Type B pancreatic cell (in vitro differentiated cells): ENCODE measurements around the gene RAB43. TPM values are rescaled to one million over a fixed set of nuclear protein-coding genes. Genes with fewer than 3 reads are reported as not detected.
"Not testable (repeated sequence)": the region's sequence is repeated elsewhere in the genome, so short reads cannot be mapped to it uniquely, and the experiment has no call there.

ENCODE experiments used
- DNase-seq: peaks from one replicate; pipeline ENCODE4 v3.0.0; 2021; ENCODE audit warnings: mixed read lengths; ENCODE audit not compliant: unreplicated experiment; ENCODE audit errors: extremely low spot score
- H3K27ac Mint-ChIP-seq: 2 replicates; pipeline ENCODE4 v1.8.0; 2021; ENCODE audit warnings: mild to moderate bottlenecking, mixed read lengths
- H3K27me3 Mint-ChIP-seq: 2 replicates; pipeline ENCODE4 v1.8.0; 2021; ENCODE audit warnings: mixed read lengths
- H3K36me3 Mint-ChIP-seq: 2 replicates; pipeline ENCODE4 v1.8.0; 2021; ENCODE audit warnings: mixed read lengths
- H3K4me1 Mint-ChIP-seq: one replicate; pipeline ENCODE4 v1.8.0; 2021; ENCODE audit warnings: mixed read lengths; ENCODE audit not compliant: unreplicated experiment
- H3K4me3 Mint-ChIP-seq: 2 replicates; pipeline ENCODE4 v1.8.0; 2021; ENCODE audit warnings: mild to moderate bottlenecking, mixed read lengths
- H3K9me3 Mint-ChIP-seq: 2 replicates; pipeline ENCODE4 v1.8.0; 2021; ENCODE audit warnings: mixed read lengths
- total RNA-seq: library from RNA; stranded (reverse); gene quantifications from 2 replicates; pipeline ENCODE4 v1.2.1, GENCODE V29; 2021; ENCODE audit warnings: low replicate concordance
- TF ChIP-seq, protein P1 (sequence below): fragments of 200-600 bp; sonication (generic); conservative IDR thresholded peaks from 2 replicates; pipeline ENCODE4 v1.5.0; 2021; ENCODE audit warnings: antibody characterized with exemption, mild to moderate bottlenecking

Gene RAB43
- total RNA-seq, 1 donor from 2014 or later = 16.2 TPM

DNA sequence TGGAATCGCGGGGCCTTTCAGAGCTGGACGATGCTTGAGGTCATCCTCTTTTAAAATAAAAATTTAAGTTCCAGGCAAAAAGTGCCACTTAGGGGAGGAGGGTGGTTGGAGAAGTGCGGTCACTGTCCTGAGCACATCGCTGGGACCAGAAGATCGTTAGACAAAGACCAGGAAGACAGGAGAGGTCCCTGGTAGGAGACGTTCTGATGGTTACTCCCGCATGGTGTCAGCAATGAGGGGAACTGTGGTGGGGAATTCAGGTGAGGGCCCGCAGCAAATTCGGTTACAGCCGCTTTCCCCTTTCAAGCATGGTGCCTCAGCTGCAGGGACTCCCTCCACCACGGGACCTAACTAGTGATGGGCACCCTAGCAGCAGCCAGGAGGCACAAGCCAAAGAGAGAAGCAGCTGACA lies 40.3 kb upstream of the RAB43 start:
- H3K27me3 Mint-ChIP-seq = no peaks in the 10 kb centered on the region
- peak overlapping the region; percentile 100 for H3K27ac Mint-ChIP-seq
- H3K9me3 Mint-ChIP-seq = no peaks in the 10 kb centered on the region
- peaks cover 7% of the 10 kb centered on the region for H3K36me3 Mint-ChIP-seq
- peak overlapping the region; percentile 99 for H3K4me3 Mint-ChIP-seq
- peaks cover 25% of the 10 kb centered on the region for H3K4me1 Mint-ChIP-seq
- DNase-seq = no peak
- TF ChIP-seq, protein P1, sequence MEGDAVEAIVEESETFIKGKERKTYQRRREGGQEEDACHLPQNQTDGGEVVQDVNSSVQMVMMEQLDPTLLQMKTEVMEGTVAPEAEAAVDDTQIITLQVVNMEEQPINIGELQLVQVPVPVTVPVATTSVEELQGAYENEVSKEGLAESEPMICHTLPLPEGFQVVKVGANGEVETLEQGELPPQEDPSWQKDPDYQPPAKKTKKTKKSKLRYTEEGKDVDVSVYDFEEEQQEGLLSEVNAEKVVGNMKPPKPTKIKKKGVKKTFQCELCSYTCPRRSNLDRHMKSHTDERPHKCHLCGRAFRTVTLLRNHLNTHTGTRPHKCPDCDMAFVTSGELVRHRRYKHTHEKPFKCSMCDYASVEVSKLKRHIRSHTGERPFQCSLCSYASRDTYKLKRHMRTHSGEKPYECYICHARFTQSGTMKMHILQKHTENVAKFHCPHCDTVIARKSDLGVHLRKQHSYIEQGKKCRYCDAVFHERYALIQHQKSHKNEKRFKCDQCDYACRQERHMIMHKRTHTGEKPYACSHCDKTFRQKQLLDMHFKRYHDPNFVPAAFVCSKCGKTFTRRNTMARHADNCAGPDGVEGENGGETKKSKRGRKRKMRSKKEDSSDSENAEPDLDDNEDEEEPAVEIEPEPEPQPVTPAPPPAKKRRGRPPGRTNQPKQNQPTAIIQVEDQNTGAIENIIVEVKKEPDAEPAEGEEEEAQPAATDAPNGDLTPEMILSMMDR = no peak

DNA sequence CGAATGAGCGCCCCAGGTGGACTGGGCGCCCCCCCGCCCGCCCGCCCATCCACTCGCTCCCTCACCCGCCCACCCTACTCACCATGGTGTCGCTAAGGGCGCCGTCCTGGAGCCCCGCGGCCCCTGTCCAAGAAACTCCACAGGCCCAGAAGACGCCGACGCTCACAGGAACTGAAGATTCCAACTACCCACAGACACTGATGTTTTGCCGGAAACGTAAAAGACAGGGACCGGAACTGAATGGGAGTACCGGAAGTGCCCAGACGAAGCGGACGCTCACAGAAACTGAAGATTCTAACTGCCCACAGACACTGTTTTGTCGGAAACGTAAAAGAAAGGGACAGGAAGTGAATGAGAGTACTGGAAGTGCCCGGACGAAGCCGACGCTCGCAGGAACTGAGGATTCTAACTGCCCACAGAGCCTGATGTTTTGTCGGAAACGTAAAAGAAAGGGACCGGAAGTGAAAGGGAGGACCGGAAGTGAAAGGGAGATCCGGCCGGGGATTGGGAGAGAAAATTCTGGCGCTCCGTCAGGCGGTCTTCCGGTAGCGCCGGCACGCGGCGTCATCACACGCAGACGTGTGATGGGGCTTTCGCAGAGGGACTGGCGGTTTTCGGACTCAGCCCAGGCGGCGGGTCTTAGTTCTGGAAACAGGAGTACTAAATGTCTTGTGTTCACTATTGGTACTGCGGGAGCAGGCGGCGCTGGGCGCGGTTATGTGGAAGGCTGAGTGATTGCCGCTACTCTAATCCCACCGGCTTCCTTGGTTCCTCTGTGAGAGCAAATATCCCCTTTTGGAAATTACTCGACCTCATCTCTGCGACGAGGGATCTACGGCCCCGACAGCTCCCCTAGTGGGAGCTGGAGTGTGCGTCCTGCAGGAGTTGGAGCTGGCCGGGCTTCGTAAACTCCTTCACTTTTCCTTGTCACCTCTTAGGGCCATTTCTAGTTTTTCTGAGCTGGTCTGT lies 39.6 kb upstream of the RAB43 start, which contains the start of gene ISY1:
TSS of gene ISY1 (minus strand) at position 173 of the 969 bp plus-strand sequence. CDS start at position 85, 88 bp downstream.
- H3K27me3 Mint-ChIP-seq = no peaks in the 10 kb centered on the region
- DNase-seq = peak; percentile 90
- peak within 1 kb of the TSS; percentile 100 for H3K27ac Mint-ChIP-seq
- peaks cover 3% of the 10 kb centered on the region for H3K36me3 Mint-ChIP-seq
- TF ChIP-seq, protein P1 = peak; percentile 89
- peak within 1 kb of the TSS; percentile 99 for H3K4me3 Mint-ChIP-seq
- H3K9me3 Mint-ChIP-seq = no peaks in the 10 kb centered on the region
- peaks cover 25% of the 10 kb centered on the region for H3K4me1 Mint-ChIP-seq

DNA sequence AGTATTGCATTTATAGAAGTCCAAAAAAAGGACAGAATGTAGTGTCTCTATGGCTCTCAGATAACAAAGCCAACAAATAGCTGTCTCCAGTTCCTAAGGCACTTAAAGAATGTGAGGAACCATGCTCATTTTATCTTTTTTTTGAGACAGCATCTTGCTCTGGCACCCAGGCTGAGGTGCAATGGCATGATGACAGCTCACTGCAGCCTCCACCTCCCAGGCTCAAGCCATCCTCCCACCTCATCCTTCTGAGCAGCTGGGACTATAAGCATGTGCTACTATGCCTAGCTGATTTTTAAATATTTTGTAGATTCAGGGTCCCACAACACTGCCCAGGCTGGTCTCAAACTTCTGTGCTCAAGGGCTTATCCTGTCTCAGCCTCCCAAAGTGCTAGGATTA lies 23.2 kb upstream of the RAB43 start:
- Mint-ChIP-seq H3K4me3 (no peak overlapping the region), H3K27me3 (no peaks in the 10 kb centered on the region), H3K9me3 (no peaks in the 10 kb centered on the region), H3K36me3 (peaks cover 3% of the 10 kb centered on the region), H3K4me1 (no peaks in the 10 kb centered on the region), H3K27ac (no peak overlapping the region)
- TF ChIP-seq, protein P1 = no peak
- no peak for DNase-seq

DNA sequence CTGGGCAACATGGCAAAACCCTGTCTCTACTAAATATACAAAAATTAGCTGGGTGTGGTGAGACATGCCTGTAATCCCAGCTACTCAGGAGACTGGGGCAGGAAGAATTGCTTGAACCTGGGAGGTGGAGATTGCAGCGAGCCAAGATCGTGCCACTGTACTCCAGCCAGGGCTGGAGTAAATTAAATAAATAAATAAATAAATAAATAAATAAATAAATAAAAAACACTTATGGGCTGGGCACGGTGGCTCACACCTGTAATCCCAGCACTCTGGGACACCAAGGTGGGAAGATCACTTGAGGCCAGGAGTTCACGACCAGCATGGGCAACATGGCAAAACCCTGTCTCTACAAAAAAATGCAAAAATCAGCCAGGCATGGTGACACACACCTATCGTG lies 19.4 kb upstream of the RAB43 start:
- H3K27ac Mint-ChIP-seq, H3K4me3 Mint-ChIP-seq, DNase-seq, H3K9me3 Mint-ChIP-seq, H3K4me1 Mint-ChIP-seq, H3K27me3 Mint-ChIP-seq, H3K36me3 Mint-ChIP-seq: not testable (repeated sequence)

DNA sequence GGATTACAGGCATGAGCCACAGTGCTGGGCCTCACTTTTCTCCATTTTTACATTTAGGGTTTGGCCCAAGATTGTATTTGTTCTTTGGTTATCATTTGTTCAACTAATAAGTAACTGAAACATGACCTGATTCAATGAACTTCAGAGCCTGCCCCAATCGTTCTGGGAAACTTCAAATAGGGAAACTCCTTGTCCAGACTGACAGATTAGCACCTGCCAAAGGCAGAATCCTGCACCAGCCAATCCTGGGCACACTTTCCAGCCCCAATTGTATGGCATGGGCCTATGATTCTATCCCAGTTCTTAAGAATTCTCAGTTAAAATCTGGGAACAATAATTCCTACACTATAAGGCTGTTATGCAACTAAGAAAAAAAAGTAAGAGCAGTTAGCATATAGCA lies 18.3 kb upstream of the RAB43 start:
- Mint-ChIP-seq H3K9me3 (no peaks in the 10 kb centered on the region), H3K4me3 (no peak overlapping the region), H3K36me3 (no peaks in the 10 kb centered on the region), H3K27ac (no peak overlapping the region), H3K27me3 (no peaks in the 10 kb centered on the region), H3K4me1 (no peaks in the 10 kb centered on the region)
- DNase-seq = no peak
- TF ChIP-seq, protein P1 = no peak

DNA sequence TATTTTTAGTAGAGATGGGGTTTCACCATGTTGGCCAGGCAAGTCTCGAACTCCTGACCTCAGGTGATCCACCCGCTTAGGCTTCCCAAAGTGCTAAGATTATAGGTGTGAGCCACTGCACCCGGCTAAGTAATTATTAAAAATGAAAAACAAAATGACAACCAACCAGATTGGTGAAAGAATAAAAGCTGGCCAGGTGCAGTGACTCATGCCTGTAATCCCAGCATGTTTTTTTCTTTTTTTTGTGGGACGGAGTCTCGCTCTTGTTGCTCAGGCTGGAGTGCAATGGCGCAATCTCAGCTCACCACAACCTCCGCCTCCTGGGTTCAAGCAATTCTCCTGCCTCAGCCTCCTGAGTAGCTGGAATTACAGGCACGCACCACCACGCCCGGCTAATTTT lies 14.7 kb upstream of the RAB43 start:
- not testable (repeated sequence) for H3K9me3 Mint-ChIP-seq, DNase-seq, H3K4me1 Mint-ChIP-seq, H3K4me3 Mint-ChIP-seq, H3K27me3 Mint-ChIP-seq, H3K27ac Mint-ChIP-seq
- peaks cover 15% of the 10 kb centered on the region for H3K36me3 Mint-ChIP-seq
